HG03045 (cell line): Measurements from ENCODE around the gene ZHX3.

Experiments
- ATAC-seq: cut with Tn5 transposase; IDR thresholded peaks from one replicate; pipeline ENCODE4 v1.9.1; 2021; ENCODE audit warnings: mild to moderate bottlenecking, moderate library complexity; ENCODE audit not compliant: unreplicated experiment

ZHX3 gene

GRCh38 chr20:41173791-41174341 lies 143.7 kb downstream of the ZHX3 start:
- no peak for ATAC-seq

- no peak for ATAC-seq
Measured at GRCh38 chr20:41173161-41173721, 144.3 kb downstream of the ZHX3 start.

GRCh38 chr20:41172296-41173140 lies 145.0 kb downstream of the ZHX3 start:
- ATAC-seq, result no peak

GRCh38 chr20:41171736-41172295 lies 145.7 kb downstream of the ZHX3 start:
- ATAC-seq, result no peak

GRCh38 chr20:41170386-41171105 lies 147.0 kb downstream of the ZHX3 start:
- ATAC-seq, result no peak

GRCh38 chr20:41169791-41170351 lies 147.7 kb downstream of the ZHX3 start:
- ATAC-seq, result no peak

- no peak for ATAC-seq
Measured at GRCh38 chr20:41169162-41169690, 148.3 kb downstream of the ZHX3 start.

- ATAC-seq, result no peak
Measured at GRCh38 chr20:41168281-41169161, 149.0 kb downstream of the ZHX3 start.

GRCh38 chr20:41167481-41168253 lies 149.9 kb downstream of the ZHX3 start:
- ATAC-seq, result no peak

GRCh38 chr20:41167118-41167470 lies 150.4 kb downstream of the ZHX3 start:
- ATAC-seq, result no peak

GRCh38 chr20:41166201-41167117 lies 151.1 kb downstream of the ZHX3 start:
- ATAC-seq, result no peak

GRCh38 chr20:41165001-41165882 lies 152.3 kb downstream of the ZHX3 start:
- no peak for ATAC-seq

- ATAC-seq, result no peak
Measured at GRCh38 chr20:41163821-41164220, 153.7 kb downstream of the ZHX3 start.

- no peak for ATAC-seq
Measured at GRCh38 chr20:41162396-41162795, 155.1 kb downstream of the ZHX3 start.

- ATAC-seq, result no peak
Measured at GRCh38 chr20:41161886-41162285, 155.6 kb downstream of the ZHX3 start.

- ATAC-seq, result no peak
Measured at GRCh38 chr20:41160686-41161085, 156.8 kb downstream of the ZHX3 start.

GRCh38 chr20:41159547-41159946 lies 158.0 kb downstream of the ZHX3 start:
- no peak for ATAC-seq
